GM19438 (cell line): Measurements from ENCODE around the gene ZBTB6.

ENCODE experiments used
- ATAC-seq: cut with Tn5 transposase; IDR thresholded peaks from one replicate; pipeline ENCODE4 v1.9.1; 2021; ENCODE audit warnings: low read depth; ENCODE audit not compliant: unreplicated experiment

Gene ZBTB6, protein sequence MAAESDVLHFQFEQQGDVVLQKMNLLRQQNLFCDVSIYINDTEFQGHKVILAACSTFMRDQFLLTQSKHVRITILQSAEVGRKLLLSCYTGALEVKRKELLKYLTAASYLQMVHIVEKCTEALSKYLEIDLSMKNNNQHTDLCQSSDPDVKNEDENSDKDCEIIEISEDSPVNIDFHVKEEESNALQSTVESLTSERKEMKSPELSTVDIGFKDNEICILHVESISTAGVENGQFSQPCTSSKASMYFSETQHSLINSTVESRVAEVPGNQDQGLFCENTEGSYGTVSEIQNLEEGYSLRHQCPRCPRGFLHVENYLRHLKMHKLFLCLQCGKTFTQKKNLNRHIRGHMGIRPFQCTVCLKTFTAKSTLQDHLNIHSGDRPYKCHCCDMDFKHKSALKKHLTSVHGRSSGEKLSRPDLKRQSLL

GRCh38 chr9:122912964-122913673 is at the start of gene ZBTB6:
Gene ZBTB6, minus strand, starts transcription at chr9:122913323. Its CDS starts 1,251 bp downstream, at chr9:122912072.
- peak; percentile 97 for ATAC-seq

DNA sequence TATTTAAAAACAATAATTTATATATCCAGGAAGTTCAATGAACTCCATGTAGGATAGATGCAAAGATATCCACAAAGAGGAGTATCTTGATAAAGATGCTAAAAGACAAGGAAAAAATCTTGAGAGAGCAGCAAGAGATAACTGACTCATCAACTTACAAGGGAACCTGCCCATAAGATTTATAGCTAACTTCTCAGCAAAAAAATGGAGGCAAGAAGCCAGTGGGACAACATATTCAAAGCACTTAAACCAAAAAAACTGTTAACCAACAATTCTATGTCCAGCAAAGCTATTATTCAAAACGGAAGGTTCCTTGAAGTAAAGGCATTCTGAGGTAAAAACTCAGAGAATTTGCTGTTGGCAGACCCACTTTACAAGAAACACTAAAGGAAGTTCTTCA is 48.0 kb upstream of the ZBTB6 start:
- no peak for ATAC-seq

DNA sequence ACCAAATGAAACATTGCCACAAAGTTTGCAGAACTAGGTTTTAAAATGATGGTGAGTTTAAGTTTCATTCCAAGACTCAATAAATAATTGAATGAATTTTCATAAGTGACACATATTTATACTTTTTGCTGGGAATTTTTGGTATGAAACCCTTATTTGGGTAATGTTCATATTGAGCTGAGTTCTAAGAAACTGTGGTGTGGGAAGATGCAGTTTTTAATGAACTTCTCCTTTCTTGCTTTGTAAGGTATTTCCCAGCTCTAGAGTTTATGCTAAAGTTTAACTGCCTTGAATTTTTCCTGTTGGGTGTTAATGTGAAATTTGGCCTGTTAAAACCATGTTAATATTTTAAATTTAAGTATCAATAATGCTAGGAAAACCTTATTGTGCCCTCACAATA is 42.8 kb upstream of the ZBTB6 start:
- ATAC-seq = no peak

DNA sequence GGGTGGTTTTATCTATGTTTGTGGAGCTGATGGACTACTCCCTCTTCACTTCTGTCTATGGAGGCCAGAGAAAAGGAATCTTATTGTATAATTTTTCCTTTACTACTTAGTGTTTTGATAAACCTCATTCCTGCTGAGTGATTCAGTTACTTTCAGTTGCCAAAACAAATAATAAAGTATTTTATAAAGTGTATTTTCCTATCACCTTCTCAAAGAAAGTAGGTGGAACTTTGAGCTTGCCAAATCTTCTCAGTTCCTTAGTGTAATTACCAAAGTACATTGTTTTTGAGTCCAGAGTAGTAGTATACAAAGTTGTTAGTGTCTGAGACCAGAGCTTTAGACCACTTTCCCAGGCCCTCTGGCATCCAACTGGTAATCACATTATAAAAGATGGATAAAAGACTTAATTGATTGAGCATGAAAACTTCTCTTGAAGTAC is 41.1 kb upstream of the ZBTB6 start:
- ATAC-seq = no peak

DNA sequence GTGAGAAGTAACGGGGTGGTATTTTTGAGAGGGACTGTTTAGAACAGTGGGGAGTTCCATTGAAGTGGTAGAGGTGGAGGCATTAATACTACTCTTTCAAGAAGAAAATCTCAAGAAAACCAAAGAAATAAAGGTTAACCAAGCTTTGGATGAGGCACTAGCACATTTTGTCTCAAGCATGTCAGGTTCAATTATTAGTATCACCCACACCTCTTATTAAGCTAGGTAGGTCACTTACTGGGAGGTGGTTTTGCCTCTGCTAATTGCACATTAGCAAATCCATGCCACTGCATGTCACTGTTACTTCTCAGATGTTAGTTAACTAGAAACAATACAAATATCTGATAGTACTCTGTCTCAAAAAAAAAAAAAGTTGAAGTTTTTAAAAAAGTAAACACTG is 37.9 kb upstream of the ZBTB6 start:
- no peak for ATAC-seq

DNA sequence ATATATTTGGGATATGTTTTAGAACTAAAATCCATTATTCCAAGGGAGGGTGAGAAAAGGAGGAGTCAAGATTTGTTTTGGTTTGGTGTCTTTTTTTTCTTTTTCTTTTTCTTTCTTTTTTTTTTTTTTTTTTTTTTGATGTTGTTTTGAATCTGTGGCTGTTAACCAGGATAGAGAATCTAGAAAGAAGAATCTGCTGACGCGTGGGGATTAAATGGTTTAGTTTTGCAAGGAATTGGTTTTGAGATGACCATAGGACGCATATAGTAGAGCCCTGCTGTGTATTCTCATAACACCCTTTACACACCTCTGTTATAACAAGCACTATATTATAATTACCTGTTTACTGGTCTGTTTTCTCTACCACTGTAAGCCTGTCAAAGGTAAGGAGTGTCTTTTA is 37.1 kb upstream of the ZBTB6 start:
- ATAC-seq = no peak

- no peak for ATAC-seq
These were observed 36.6 kb upstream of the ZBTB6 start for GRCh38 chr9:122949696-122950095.

GRCh38 chr9:122948313-122948712 is 35.2 kb upstream of the ZBTB6 start:
- ATAC-seq = no peak

DNA sequence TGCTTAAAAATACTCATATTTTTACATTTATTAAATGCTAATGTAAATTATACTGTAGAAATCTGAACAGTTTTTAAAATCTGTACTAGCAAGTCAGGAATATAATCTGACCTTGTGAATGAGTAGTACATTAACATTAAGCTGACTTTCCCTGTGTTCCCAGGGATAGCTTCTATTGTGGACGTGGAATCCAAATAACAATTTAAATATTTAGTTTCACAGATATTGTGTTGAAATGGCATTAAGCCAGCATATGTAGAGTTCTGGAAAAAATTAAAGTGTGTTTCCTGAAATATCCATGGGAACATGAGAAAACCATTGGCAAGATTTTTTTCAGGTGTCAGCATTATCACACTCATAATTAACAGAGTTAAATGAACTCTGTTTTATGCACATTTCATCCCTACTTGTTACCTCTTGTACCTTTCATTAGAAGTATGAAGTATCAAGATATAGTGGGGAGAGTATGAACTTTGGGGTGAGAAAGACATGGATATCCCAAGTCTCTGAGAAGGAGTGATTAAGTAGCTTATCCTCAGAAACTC is 33.4 kb upstream of the ZBTB6 start:
- no peak for ATAC-seq

- no peak for ATAC-seq
These were observed 32.1 kb upstream of the ZBTB6 start for GRCh38 chr9:122944960-122945888.

DNA sequence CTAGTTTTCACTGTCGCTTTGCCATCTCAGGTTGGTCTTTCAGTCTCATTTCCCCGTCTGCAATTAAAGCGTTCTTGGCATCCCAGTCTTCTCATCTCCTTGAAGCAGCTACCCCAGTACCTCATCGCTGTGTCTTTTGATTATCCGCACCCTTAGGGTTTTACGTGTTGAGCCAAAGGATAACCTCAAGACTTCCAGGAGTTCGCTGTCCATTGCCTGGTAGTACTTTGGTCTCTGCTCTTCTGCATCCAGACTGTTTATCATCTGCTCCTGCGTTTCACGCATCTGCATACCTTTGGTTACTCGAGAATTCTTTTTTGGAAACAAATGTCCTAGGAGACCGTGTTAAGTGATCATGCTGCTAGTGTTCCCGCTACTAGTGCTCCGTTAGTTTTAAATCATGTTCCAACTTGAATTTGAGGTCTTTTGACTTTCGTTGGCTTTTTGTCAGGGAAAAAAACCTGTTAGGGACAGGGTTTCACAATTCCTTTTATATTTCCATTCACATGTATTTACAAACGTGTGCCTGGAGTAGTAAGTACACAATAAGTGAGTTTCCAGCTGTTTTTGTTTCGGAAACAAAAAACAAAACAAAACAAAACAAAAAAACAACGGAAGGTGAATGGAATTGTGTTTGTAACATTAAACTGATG is 28.6 kb upstream of the ZBTB6 start:
- ATAC-seq = no peak

- peak; percentile 92 for ATAC-seq
These were observed 27.8 kb upstream of the ZBTB6 start, which contains the start of gene RABGAP1 for GRCh38 chr9:122940749-122941581. Gene RABGAP1, plus strand, starts transcription at chr9:122941020. Its CDS starts 16,040 bp downstream, at chr9:122957060.

DNA sequence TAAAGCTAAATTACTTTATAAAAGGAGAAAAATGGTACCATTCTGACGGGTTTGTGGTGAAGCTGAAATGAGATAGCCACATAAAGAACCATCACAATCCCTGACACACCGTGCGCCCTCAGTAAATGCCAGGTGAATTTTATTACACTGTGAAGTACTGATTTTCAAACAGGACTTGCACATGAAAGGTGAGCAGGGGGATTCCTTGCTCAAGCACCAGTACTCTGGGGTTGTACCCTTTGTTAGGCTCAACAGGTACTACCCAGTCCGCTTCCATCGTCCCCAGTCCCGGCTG is 27.3 kb upstream of the ZBTB6 start:
- ATAC-seq = no peak

DNA sequence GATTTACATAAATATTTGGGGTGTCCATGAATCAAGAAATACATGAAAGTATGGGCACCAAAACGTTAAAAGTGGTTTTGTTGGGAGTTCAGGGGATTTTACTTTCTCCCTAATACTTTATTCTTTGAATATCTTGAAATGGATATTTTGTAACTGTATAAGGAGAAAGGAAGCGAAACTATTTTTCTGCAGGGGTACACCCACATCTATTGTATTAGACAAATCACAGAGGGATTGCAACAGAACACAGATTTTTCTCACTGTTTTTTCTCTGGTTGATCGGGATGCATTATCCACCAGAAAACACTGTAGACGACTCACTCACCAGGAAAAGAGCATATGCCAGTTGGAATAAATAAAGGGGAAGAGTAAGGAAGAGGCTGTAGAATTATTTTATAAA is 26.5 kb upstream of the ZBTB6 start:
- no peak for ATAC-seq

DNA sequence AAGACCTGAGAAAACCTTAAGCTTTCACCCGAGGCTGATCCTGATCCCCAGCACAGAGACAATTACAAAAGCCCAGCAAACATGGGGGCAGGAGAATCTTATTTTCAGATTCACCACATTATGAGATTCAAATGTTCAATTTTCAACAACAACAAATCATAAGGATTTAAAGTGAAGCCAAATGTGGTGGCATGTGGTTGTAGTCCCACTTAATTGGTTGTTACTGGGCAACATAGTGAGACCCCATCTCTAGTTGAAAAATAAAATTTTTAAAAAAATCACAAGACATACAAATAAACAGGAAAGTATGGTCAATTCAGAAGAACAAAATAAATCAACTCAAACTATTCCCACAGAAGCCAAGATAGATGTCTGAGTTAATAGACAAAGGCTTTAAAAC is 23.8 kb upstream of the ZBTB6 start:
- no peak for ATAC-seq

DNA sequence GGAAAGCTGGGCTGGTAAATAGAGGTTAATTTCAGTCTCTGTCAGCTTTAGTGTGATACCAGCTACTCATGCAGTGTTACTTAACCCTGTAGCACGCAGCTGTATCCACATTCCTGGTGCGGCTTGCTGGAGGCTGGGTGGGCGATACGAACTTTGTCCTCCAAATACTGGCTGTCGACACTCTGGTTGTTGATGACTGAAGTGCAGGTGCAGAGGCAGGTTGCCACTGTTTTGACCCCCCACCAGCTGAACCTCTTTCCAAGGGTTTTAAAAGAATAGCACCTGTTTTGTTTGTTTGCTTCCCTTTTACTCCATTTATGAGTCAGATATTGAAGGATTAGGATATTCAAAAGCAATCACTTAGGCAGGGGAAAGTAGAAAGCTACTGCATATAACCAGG is 23.3 kb upstream of the ZBTB6 start:
- ATAC-seq = no peak

- peak; percentile 93 for ATAC-seq
These were observed 18.4 kb upstream of the ZBTB6 start, which contains the start of gene ZBTB26 for GRCh38 chr9:122931226-122932121. Gene ZBTB26, minus strand, starts transcription at chr9:122931512. Its CDS starts 11,578 bp downstream, at chr9:122919934.

- ATAC-seq = peak; percentile 27
These were observed 17.6 kb upstream of the ZBTB6 start for GRCh38 chr9:122930541-122931225.
